AG08395 (cell line): ENCODE results near the gene ALOX15B.
"Not testable (repeated sequence)": the region's sequence is repeated elsewhere in the genome, so short reads cannot be mapped to it uniquely, and the experiment has no call there.

Experiments used
- DNase-seq: peaks from one replicate; pipeline ENCODE4 v3.0.0; 2012; ENCODE audit warnings: mixed read lengths, low spot score

Gene ALOX15B

DNA sequence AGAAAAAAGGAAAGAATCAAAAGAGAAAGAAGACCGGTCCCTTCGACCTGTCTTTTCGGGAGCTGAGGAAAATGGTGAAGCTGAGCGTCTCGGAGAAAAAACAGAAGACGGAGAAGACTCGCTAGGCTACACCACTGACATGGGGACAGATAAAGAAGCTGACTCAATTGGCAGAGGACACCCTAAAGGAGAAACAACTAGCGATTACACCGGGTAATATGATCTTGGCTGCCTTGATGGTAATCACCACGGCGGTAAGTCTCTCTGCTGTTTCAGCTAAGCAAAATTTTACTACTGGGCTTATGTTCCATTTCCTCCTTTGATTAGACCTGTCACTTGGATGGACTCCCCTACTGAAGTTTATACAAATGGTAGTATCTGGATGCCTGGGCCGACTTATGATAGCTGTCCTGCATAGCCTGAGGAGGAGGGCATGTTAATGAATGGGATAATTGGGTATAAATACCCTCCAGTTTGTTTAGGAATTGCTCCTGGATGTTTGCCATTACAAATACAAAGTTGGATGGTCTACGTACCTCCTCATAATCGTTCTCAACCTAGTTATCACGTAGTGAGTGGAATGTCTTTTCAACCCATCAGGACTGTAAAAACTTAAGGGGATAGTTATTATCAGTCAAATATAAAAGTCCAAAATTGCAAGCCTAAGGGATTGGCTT, 24.1 kb downstream of the ALOX15B start:
- DNase-seq: no peak

DNA sequence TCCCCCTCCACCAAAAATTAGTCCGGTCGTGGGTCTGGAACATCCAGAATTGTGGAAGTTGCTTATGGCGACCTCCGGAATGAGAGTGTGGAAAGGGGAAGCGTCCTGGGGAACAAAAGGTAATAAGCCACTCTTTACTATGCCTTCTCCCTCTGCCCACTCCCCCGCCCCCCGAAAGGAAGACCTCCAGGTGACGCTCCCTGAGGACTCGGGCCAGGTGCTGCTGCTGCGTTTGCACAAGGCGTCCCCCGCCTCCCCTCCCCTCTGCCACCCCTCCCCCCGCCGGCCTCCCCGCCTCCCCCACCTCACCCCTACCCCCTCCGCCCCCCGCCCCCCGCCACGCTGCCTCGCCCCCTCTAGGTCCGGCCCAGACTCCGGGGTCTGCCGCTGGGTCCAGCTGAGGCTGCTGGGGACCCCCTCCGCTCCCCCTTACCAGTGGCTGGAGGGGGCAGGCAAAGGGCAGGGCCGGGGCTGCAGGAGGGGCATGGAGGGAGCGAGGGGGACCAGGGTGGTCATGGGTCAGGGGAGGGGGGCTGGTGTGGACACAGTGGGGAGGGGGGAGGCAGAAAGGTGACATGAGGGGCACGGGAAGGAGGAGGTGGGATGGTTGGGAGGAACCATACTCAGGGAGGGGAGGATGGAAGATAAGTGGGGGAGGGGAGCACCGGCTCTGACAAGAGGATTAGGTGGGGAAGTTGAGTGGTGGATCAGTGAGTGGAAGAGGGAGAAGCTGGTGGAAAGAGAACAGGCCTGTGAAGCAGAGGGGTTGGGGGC, 25.1 kb downstream of the ALOX15B start:
- no peak for DNase-seq

- DNase-seq: no peak
Observed at GRCh38 chr17:8064561-8065019, 25.7 kb downstream of the ALOX15B start.

- no peak for DNase-seq
Observed at GRCh38 chr17:8066841-8067775, 28.2 kb downstream of the ALOX15B start.

GRCh38 chr17:8067806-8068205, 28.9 kb downstream of the ALOX15B start:
- no peak for DNase-seq

DNA sequence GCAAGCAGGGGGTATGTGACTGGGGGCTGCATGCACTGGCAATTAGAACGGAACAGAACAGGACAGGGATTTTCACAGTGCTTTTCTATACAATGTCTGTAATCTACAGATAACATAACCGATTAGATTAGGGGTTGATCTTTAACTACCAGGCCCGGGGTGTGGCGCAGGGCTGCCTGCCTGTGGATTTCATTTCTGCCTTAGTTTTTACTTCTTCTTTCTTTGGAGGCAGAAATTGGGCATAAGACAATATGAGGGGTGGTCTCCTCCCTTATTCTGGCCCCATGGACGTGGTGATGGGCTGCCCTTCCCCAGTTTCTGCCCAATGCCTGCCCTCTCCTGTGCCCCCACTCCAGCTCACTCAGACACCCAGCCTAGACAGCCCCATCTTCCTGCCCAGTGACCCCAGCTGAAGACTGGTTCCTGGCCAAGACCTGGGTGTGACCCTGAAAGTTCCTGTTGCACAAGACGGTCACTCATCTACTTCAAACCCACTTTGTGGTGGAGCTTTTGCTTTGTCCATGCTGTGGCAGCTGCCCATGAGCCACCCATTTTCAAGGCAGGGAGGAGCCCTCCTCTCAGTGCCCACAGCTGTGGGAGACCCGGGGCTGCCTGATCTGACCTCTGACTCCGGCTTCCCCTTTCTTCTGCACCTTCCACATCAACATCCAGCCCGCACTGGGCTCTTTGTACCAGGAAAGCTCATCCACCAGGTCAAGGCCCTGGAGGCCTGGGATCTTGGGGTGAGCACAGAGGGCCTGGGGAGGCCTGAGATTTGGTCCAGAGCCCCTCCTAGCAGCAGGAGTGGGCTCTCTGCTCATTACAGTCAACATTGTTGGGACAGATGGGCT, 30.1 kb downstream of the ALOX15B start:
- DNase-seq: no peak

DNA sequence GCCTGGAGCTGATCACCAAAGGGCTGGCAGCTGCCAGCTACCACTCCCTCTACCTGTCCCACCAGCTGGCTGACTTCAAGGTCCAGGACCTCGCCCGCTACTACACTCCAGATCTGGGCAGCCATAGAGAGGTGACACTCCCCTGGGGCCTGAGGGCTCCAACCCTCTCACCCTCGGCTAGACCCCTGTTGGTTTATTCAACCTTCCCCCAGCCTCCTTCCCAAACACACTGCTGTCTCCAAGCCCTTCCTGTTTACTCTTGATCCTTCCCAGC, 30.7 kb downstream of the ALOX15B start:
- DNase-seq: no peak

- DNase-seq: no peak
Observed at GRCh38 chr17:8071496-8071895, 32.6 kb downstream of the ALOX15B start.

GRCh38 chr17:8072341-8072728, 33.5 kb downstream of the ALOX15B start:
- no peak for DNase-seq

- DNase-seq: no peak
Observed at GRCh38 chr17:8072729-8073461, 34.0 kb downstream of the ALOX15B start.

GRCh38 chr17:8073627-8074484, 35.0 kb downstream of the ALOX15B start:
- DNase-seq: peak; percentile 74

DNA sequence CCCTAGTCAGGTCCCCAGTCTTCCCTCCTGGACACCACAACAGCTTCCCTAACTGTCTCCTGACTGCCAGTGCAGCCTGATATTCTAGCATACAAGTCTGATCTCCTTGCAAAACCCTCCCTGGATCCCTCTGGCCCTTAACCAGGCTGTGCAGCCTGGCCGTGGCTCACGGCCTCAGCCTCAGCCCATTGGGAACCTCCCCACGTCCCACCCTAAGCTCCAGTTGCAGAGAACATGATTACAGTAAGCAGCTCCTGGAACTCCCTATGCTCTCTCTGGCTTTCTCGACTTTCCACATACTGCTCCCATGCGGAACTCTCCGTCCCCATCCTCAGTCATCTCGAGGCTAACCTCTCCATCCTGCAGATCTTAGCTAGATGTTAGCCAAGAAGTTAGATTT, 35.7 kb downstream of the ALOX15B start:
- DNase-seq: no peak

DNA sequence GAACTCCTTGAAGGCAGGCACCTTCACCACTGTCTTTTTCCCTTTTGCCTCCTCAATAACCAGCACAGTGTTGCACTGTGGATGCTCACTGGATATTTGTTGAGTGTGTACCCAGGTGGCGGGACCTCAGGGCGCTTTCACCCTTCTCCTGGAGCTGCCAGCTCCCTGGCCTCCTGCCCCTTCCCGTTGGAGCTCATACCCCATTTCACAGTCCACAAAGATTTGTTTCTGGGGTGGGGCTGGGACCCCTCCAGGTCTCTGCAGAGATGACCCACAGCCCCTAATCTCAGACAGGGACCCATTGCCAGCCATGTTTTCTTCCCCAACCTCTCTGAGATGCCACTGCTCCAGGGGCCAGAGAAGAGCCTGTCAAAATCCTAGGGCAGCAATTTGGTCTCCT, 36.2 kb downstream of the ALOX15B start:
- no peak for DNase-seq

DNA sequence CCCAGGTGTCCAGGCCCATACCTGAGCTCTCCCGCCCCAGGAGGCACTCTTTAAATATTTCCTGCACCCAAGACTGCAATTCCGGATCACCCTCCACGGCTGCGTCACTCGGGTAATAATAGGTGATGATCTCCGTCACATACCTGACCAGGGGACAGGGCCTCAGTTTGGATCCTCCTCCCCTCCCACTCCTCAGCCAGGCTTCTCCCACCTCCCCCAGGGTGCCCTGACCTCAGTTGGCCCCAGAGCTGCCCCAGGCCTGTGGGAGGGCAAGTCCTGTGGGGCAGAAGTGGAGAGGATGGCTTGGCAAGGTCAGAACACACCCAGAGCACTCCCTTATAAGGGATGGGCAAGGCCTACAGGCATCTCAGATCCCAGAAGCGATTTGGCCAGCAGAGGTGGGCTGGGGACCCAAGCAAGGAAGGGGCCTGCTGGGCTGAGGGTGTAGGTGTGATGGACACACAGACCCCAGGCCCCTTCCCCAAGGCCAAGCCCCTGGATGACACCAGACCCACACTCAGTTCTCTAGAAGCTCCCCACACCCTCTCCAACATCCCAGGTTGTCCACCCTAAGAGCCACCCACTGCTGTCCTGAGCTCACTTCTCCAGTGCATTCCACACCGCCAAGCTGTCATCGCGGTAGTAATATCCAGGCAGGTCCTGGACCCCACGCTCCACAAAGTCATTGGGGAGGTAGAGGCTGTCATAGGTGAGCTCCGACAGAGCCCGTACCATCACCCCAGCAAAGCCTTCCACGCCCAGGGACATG, 36.9 kb downstream of the ALOX15B start:
- DNase-seq: no peak

GRCh38 chr17:8076502-8077266, 37.8 kb downstream of the ALOX15B start:
- DNase-seq: no peak

- DNase-seq: not testable (repeated sequence)
Observed at GRCh38 chr17:8077939-8078338, 39.1 kb downstream of the ALOX15B start.

GRCh38 chr17:8079291-8080207, 40.7 kb downstream of the ALOX15B start:
- DNase-seq: peak; percentile 79
